ENCODE results near the gene TBX5. TPM values are rescaled to one million over a fixed set of nuclear protein-coding genes. Genes with fewer than 3 reads are reported as not detected.

Gene TBX5
- polyA plus RNA-seq, 1 donor (not counting 4 experiments of a cell fraction or from before 2014, with no cell fraction given), result not detected

DNA sequence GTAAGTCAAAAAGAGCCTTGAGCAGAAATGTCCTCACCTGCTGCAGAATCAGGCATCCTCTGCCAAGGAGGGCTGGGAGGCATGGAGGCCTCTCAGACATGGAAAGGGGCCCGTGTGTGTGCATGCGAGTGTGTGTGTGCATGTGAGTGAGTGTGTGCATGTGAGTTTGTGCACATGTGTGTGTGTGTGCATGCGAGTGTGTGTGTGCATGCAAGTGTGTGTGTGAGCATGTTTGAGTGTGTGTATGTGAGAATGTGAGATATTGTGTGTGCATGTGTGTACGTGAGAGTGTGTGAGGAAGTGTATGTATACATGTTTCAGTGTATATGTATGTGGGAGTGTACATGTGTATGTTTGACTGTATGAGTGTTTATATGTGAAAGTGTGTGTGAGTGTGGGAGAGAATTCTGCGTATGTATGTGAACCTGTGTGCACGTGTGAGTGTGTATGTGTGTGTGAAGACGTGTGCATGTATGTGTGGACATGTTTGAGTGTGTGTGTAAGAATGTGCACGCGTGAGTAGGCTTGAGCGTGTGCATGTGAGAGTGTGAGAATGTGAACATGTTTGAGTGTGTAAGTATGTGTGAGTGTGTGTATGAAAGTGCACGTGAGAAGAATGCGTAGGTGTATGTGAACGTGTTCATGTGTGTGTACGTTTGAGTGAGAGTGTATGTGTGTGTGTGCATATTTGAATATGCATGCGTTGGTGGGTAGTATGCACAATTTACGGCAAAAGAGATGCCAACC lies 90.8 kb downstream of the TBX5 start:
- Histone ChIP-seq H3K4me2 (ENCODE audit: control insufficient read depth, extremely low read depth, insufficient read depth, low read depth, low read length) (no peak overlapping the region), H3K4me3 (ENCODE audit: control insufficient read depth in 2 of 3, extremely low read depth in 1 of 3, insufficient read depth in 2 of 3, low read depth in 1 of 3, low read length in 3 of 3) (no peak overlapping the region), H2AFZ (ENCODE audit: control insufficient read depth, low read length) (no peak overlapping the region), H4K20me1 (ENCODE audit: control insufficient read depth, extremely low read depth, insufficient read depth, low read length) (no peaks in the 10 kb centered on the region), H3K27me3 (ENCODE audit: control insufficient read depth, extremely low read depth, insufficient read depth, low read length) (no peaks in the 10 kb centered on the region), H3K9ac (ENCODE audit: control insufficient read depth, extremely low read depth, insufficient read depth, low read length) (no peak overlapping the region), H3K27ac (ENCODE audit: control insufficient read depth, insufficient read depth, low read length) (no peak overlapping the region), H3K9me3 (ENCODE audit: control insufficient read depth, low read depth, low read length) (no peaks in the 10 kb centered on the region), H3K79me2 (ENCODE audit: control insufficient read depth, insufficient read depth, low read length) (no peaks in the 10 kb centered on the region), H3K4me1 (ENCODE audit: control insufficient read depth, extremely low read depth, insufficient read depth, low read length) (peaks cover 11% of the 10 kb centered on the region), H3K36me3 (ENCODE audit: control insufficient read depth in 2 of 2, extremely low read depth in 1 of 2, insufficient read depth in 2 of 2, low read length in 2 of 2) (no peaks in the 10 kb centered on the region), H3K9me1 (ENCODE audit: control insufficient read depth, extremely low read depth, insufficient read depth, low read length) (no peaks in the 10 kb centered on the region)
- DNase-seq (ENCODE audit: low read depth, low spot score) (no peak), FAIRE-seq (peak; percentile 9)
- dilution Hi-C loops (cut with MboI; ENCODE audit: extremely low pct_ligation_motif_present, low sequenced_read_pairs), result no loop called here
- TF ChIP-seq, protein P1, sequence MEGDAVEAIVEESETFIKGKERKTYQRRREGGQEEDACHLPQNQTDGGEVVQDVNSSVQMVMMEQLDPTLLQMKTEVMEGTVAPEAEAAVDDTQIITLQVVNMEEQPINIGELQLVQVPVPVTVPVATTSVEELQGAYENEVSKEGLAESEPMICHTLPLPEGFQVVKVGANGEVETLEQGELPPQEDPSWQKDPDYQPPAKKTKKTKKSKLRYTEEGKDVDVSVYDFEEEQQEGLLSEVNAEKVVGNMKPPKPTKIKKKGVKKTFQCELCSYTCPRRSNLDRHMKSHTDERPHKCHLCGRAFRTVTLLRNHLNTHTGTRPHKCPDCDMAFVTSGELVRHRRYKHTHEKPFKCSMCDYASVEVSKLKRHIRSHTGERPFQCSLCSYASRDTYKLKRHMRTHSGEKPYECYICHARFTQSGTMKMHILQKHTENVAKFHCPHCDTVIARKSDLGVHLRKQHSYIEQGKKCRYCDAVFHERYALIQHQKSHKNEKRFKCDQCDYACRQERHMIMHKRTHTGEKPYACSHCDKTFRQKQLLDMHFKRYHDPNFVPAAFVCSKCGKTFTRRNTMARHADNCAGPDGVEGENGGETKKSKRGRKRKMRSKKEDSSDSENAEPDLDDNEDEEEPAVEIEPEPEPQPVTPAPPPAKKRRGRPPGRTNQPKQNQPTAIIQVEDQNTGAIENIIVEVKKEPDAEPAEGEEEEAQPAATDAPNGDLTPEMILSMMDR (optimal IDR thresholded peaks at IDR 0.05 in 1 of 3, IDR thresholded peaks at IDR 0.05 in 1 of 3, conservative IDR thresholded peaks at IDR 0.05 in 1 of 3; ENCODE audit: extremely low read depth in 1 of 3, insufficient read depth in 2 of 3, low read length in 3 of 3), result no peak
- no peak for TF ChIP-seq EZH2 (IDR thresholded peaks at IDR 0.05; ENCODE audit: low read length)

DNA sequence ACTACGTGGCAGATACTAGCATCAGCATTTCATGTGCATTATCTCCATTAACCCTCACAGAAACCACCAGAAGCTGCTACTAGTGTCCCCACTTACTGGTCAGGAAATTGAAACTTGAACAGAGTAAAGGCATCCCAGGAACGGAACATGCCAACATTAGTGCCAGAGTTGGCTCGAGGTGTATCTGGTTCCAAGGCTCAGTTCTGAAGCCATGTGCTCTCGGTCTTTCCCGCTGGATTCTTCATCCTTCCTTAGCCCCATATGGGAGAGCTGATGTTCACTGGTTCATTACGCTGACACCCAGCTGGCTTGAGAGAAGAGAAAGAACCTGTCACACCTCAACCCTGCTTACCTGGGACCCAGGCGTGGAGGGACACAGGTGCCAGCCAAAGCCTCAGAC lies 91.5 kb downstream of the TBX5 start:
- no peak overlapping the region for H3K27ac ChIP-seq (ENCODE audit: control insufficient read depth, insufficient read depth, low read length)
- no peak overlapping the region for H3K4me2 ChIP-seq (ENCODE audit: control insufficient read depth, extremely low read depth, insufficient read depth, low read depth, low read length)
- H2AFZ ChIP-seq (ENCODE audit: control insufficient read depth, low read length), result no peak overlapping the region
- no peak for DNase-seq (ENCODE audit: low read depth, low spot score)
- H4K20me1 ChIP-seq (ENCODE audit: control insufficient read depth, extremely low read depth, insufficient read depth, low read length), result no peaks in the 10 kb centered on the region
- dilution Hi-C loops (cut with MboI; ENCODE audit: extremely low pct_ligation_motif_present, low sequenced_read_pairs), result no loop called here
- TF ChIP-seq, protein P1 (optimal IDR thresholded peaks at IDR 0.05 in 1 of 3, IDR thresholded peaks at IDR 0.05 in 1 of 3, conservative IDR thresholded peaks at IDR 0.05 in 1 of 3; ENCODE audit: extremely low read depth in 1 of 3, insufficient read depth in 2 of 3, low read length in 3 of 3), result no peak
- no peak for TF ChIP-seq EZH2 (IDR thresholded peaks at IDR 0.05; ENCODE audit: low read length)
- no peak for FAIRE-seq
- no peaks in the 10 kb centered on the region for H3K9me3 ChIP-seq (ENCODE audit: control insufficient read depth, low read depth, low read length)
- H3K27me3 ChIP-seq (ENCODE audit: control insufficient read depth, extremely low read depth, insufficient read depth, low read length), result no peaks in the 10 kb centered on the region
- no peaks in the 10 kb centered on the region for H3K36me3 ChIP-seq (ENCODE audit: control insufficient read depth in 2 of 2, extremely low read depth in 1 of 2, insufficient read depth in 2 of 2, low read length in 2 of 2)
- no peak overlapping the region for H3K4me3 ChIP-seq (ENCODE audit: control insufficient read depth in 2 of 3, extremely low read depth in 1 of 3, insufficient read depth in 2 of 3, low read depth in 1 of 3, low read length in 3 of 3)
- no peak overlapping the region for H3K9ac ChIP-seq (ENCODE audit: control insufficient read depth, extremely low read depth, insufficient read depth, low read length)
- no peaks in the 10 kb centered on the region for H3K79me2 ChIP-seq (ENCODE audit: control insufficient read depth, insufficient read depth, low read length)
- peaks cover 11% of the 10 kb centered on the region for H3K4me1 ChIP-seq (ENCODE audit: control insufficient read depth, extremely low read depth, insufficient read depth, low read length)
- H3K9me1 ChIP-seq (ENCODE audit: control insufficient read depth, extremely low read depth, insufficient read depth, low read length), result no peaks in the 10 kb centered on the region
